ENCODE data around the gene LRP2.

- TF ChIP-seq CEBPB (IDR thresholded peaks at IDR 0.05): no peak
- no peak for TF ChIP-seq YY1 (IDR thresholded peaks at IDR 0.05; ENCODE audit: low read depth)
Measured at GRCh38 chr2:169116327-169116726, 246.0 kb downstream of the LRP2 start.

All from Ishikawa (cell line).